SK-N-SH treated with all-trans-retinoic acid at 6 μM for 48 hours (cell line): ENCODE data around the gene SH3RF2.

Experiments
- CREB5 ChIP-seq: fragments of 250-450 bp; sonication (Bioruptor Pico); IDR thresholded peaks from 2 replicates; pipeline ENCODE4 v1.5.1; 2020; ENCODE audit warnings: low read depth, mild to moderate bottlenecking, moderate library complexity
- CSRNP3 ChIP-seq: fragments of 250-450 bp; sonication (Bioruptor Pico); IDR thresholded peaks from 2 replicates; pipeline ENCODE4 v1.5.1; 2021; ENCODE audit warnings: mild to moderate bottlenecking, moderate library complexity
- ESRRG ChIP-seq: fragments of 250-450 bp; sonication (Bioruptor Pico); IDR thresholded peaks from 2 replicates; pipeline ENCODE4 v1.6.1; 2021; ENCODE audit warnings: mild to moderate bottlenecking
- TOX ChIP-seq: fragments of 250-450 bp; sonication (Bioruptor Pico); IDR thresholded peaks from 2 replicates; pipeline ENCODE4 v1.8.0; 2021; ENCODE audit warnings: mild to moderate bottlenecking, moderate library complexity, borderline replicate concordance
- ZFP3 ChIP-seq: fragments of 250-450 bp; sonication (Bioruptor Pico); IDR thresholded peaks from 2 replicates; pipeline ENCODE4 v1.5.0; 2020; ENCODE audit warnings: mild to moderate bottlenecking, moderate library complexity
- ZFP30 ChIP-seq: fragments of 450-650 bp; formaldehyde crosslinking; IDR thresholded peaks from 2 replicates; pipeline ENCODE4 v1.5.0; 2022; ENCODE audit warnings: mild to moderate bottlenecking, moderate library complexity
- ZNF565 ChIP-seq: fragments of 450-650 bp; formaldehyde crosslinking; conservative IDR thresholded peaks from 2 replicates; pipeline ENCODE4 v1.5.0; 2020; ENCODE audit warnings: low read depth, mild to moderate bottlenecking, moderate library complexity

- no peak for TF ChIP-seq ZFP30 (CRISPR knock-in tag)
- TF ChIP-seq ZFP3 (CRISPR knock-in tag), result no peak
- TF ChIP-seq CREB5 (CRISPR knock-in tag), result no peak
- no peak for TF ChIP-seq CSRNP3
- TF ChIP-seq ESRRG (CRISPR knock-in tag), result no peak
- TF ChIP-seq ZNF565, result no peak
- TF ChIP-seq TOX (CRISPR knock-in tag), result no peak
Observed at GRCh38 chr5:146081556-146081955, 145.2 kb downstream of the SH3RF2 start.
